MCF 10A (cell line): Measurements from ENCODE around the gene PTPRN2. TPM values are rescaled to one million over a fixed set of nuclear protein-coding genes. Genes with fewer than 3 reads are reported as not detected.

Experiments used
- BruUV-seq: library from RNA; stranded (reverse); fragments of 400-500 nt; replicated peaks from 2 replicates; lab custom pipeline; 2021; lab: Mats Ljungman, UMichigan
- CTCF ChIA-PET: fragments of 300-600 bp; sonication (Branson Sonifier 250); formaldehyde crosslinking; extraction: SDS; loops from one replicate; lab custom pipeline; 2021; ENCODE audit warnings: antibody characterized with exemption, inconsistent platforms; lab: Yijun Ruan, JAX
- POLR2A ChIA-PET: fragments of 300-600, 350-650 bp; sonication (Branson Sonifier 250); formaldehyde crosslinking; extraction: SDS; loops from one replicate; lab custom pipeline; 2020; ENCODE audit warnings: antibody characterized with exemption, inconsistent platforms; lab: Yijun Ruan, JAX
- DNase-seq: peaks from one replicate; pipeline ENCODE4 v3.0.0-alpha.2; 2018; ENCODE audit not compliant: unreplicated experiment
- H3K27ac Mint-ChIP-seq: one replicate; pipeline ENCODE4 v1.8.0; 2022; ENCODE audit warnings: mild to moderate bottlenecking, low read depth, mixed read lengths; ENCODE audit not compliant: unreplicated experiment
- H3K27me3 Mint-ChIP-seq: one replicate; pipeline ENCODE4 v1.8.0; 2022; ENCODE audit warnings: mixed read lengths; ENCODE audit not compliant: insufficient read depth, unreplicated experiment
- H3K36me3 Mint-ChIP-seq: one replicate; pipeline ENCODE4 v1.8.0; 2022; ENCODE audit warnings: mild to moderate bottlenecking, moderate library complexity, mixed read lengths; ENCODE audit not compliant: insufficient read depth, unreplicated experiment
- H3K4me1 Mint-ChIP-seq: one replicate; pipeline ENCODE4 v1.8.0; 2022; ENCODE audit warnings: mixed read lengths; ENCODE audit not compliant: insufficient read depth, unreplicated experiment
- H3K4me3 Mint-ChIP-seq: one replicate; pipeline ENCODE4 v1.8.0; 2022; ENCODE audit warnings: mild to moderate bottlenecking, moderate library complexity, mixed read lengths; ENCODE audit not compliant: unreplicated experiment
- H3K9me3 Mint-ChIP-seq: one replicate; pipeline ENCODE4 v1.8.0; 2022; ENCODE audit warnings: mixed read lengths; ENCODE audit not compliant: unreplicated experiment
- CTCF ChIP-seq: fragments of 200-600 bp; IDR thresholded peaks from one replicate; pipeline ENCODE4 v1.8.0; 2022; ENCODE audit warnings: antibody characterized with exemption, mild to moderate bottlenecking; ENCODE audit not compliant: unreplicated experiment
- intact Hi-C: fragments of 100-400 bp; cut with micrococcal nuclease; formaldehyde crosslinking; loops from 2 replicates; pipeline ENCODE4 v1.14.1; 2022
- total RNA-seq: library from RNA; stranded (reverse); gene quantifications from 2 replicates; pipeline ENCODE4 v1.2.3, GENCODE V29; 2022

PTPRN2 gene
- total RNA-seq, 1 experiment from 2014 or later = 4.5 TPM

GRCh38 chr7:157800281-157800680 is 787.3 kb downstream of the PTPRN2 start:
- Mint-ChIP-seq H3K27me3 (no peaks in the 10 kb centered on the region), H3K4me3 (no peak overlapping the region), H3K36me3 (peaks cover 19% of the 10 kb centered on the region), H3K9me3 (peaks cover 50% of the 10 kb centered on the region), H3K27ac (no peak overlapping the region), H3K4me1 (no peaks in the 10 kb centered on the region)
- ChIA-PET CTCF (no interaction called here), POLR2A (no interaction called here)
- no TSS peak for BruUV-seq
- no peak for DNase-seq
- no peak for TF ChIP-seq CTCF
- intact Hi-C loops = no loop called here

GRCh38 chr7:157799076-157799685 is 788.4 kb downstream of the PTPRN2 start:
- TF ChIP-seq CTCF = no peak
- POLR2A ChIA-PET = no interaction called here
- Mint-ChIP-seq H3K36me3 (peaks cover 14% of the 10 kb centered on the region), H3K4me1 (no peaks in the 10 kb centered on the region), H3K4me3 (no peak overlapping the region), H3K27ac (no peak overlapping the region), H3K27me3 (no peaks in the 10 kb centered on the region), H3K9me3 (peaks cover 47% of the 10 kb centered on the region)
- no peak for DNase-seq
- CTCF ChIA-PET = no interaction called here
- intact Hi-C loops = no loop called here
- BruUV-seq = no TSS peak

- TF ChIP-seq CTCF = no peak
- Mint-ChIP-seq H3K4me3 (no peak overlapping the region), H3K4me1 (no peaks in the 10 kb centered on the region), H3K9me3 (peaks cover 38% of the 10 kb centered on the region), H3K27ac (no peak overlapping the region), H3K27me3 (no peaks in the 10 kb centered on the region), H3K36me3 (peaks cover 14% of the 10 kb centered on the region)
- POLR2A ChIA-PET = interaction anchor here (0.7 kb wide), 1 partner anchor 236 kb away, joined by 3 read pairs; no protein-coding TSS in a partner anchor
- no peak for DNase-seq
- intact Hi-C loops = no loop called here
- CTCF ChIA-PET = no interaction called here
- no TSS peak for BruUV-seq
Observed at GRCh38 chr7:157797361-157797760, 790.3 kb downstream of the PTPRN2 start.

- Mint-ChIP-seq H3K27ac (no peak overlapping the region), H3K4me1 (no peaks in the 10 kb centered on the region), H3K27me3 (no peaks in the 10 kb centered on the region), H3K4me3 (no peak overlapping the region), H3K36me3 (peaks cover 14% of the 10 kb centered on the region), H3K9me3 (peaks cover 33% of the 10 kb centered on the region)
- intact Hi-C loops = no loop called here
- TF ChIP-seq CTCF = no peak
- no TSS peak for BruUV-seq
- ChIA-PET POLR2A (interaction anchor here (0.7 kb wide), 1 partner anchor 236 kb away, joined by 3 read pairs; no protein-coding TSS in a partner anchor), CTCF (no interaction called here)
- DNase-seq = no peak
Observed at GRCh38 chr7:157796846-157797245, 790.8 kb downstream of the PTPRN2 start.
